Esophagus (tissue), 2 donors: ENCODE data around the gene ODF2L. TPM values are rescaled to one million over a fixed set of nuclear protein-coding genes. Genes with fewer than 3 reads are reported as not detected.

ENCODE experiments used
- polyA plus RNA-seq, 2 donors: library from polyadenylated mRNA; stranded (reverse); fragments of 200-250 nt; gene quantifications; one replicate each; pipeline ENCODE4 v1.2.3, GENCODE V29; 2013
- donor health status: healthy with polysubstance abuse.
- donor health status: Bipolar disorder and iron deficiency.

Gene ODF2L
- polyA plus RNA-seq, 2 donors = 12.1 to 47.9 TPM

Other genes starting within 250 kb of the ODF2L start
- gene COL24A1, start 239.6 kb downstream of the ODF2L start, polyA plus RNA-seq = under 1 TPM; 0.14 to 0.16 TPM
- 100 to 1,000 TPM in 1 of 2 donors, 10 to 100 TPM in 1; 66.5 to 109 TPM for gene CLCA2, start 27.8 kb upstream of the ODF2L start, polyA plus RNA-seq
- under 1 TPM in 1 of 2 donors, not detected in 1; 0.10 TPM for gene CLCA1, start 72.6 kb upstream of the ODF2L start, polyA plus RNA-seq
- gene CLCA4, start 150.8 kb upstream of the ODF2L start, polyA plus RNA-seq = 100 to 1,000 TPM; 306 to 356 TPM